ENCODE results near the gene BLOC1S6.

The BLOC1S6 gene

DNA sequence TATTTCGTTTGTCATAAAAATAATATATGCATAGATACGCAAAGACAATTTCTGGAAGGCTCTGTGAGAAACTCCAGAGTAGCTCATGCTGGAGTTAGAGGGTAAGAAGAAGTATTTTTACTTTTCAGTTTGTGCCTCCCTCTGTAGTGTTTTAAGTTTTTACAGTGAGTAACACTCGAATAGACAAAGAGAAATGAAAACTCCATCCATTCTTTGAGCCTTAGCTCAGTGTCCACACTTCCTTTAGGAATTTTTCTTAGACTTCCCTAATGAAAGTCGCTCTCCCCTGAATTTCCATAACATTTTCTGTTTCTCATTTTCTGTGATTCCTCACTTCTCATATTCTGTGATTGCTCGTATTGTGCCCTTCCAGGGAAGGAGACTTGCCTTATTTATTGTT, 2.1 kb downstream of the BLOC1S6 start:
- intact Hi-C loops (cut with DNase I; ENCODE audit: low total_unique reads): loop anchor here (5.0 kb wide), 1 partner anchor 43 kb away; no protein-coding TSS in a partner anchor
- H3K27me3 ChIP-seq: no peaks in the 10 kb centered on the region
- peaks cover 0 to 45% (median 24%) of the 10 kb centered on the region in 4 donors for H3K4me1 ChIP-seq
- no peak overlapping the region for H3K4me3 ChIP-seq
- H3K27ac ChIP-seq: no peak overlapping the region
- peaks cover under 1 to 6% (median 1%) of the 10 kb centered on the region in 3 donors for H3K36me3 ChIP-seq
- no peak for DNase-seq
- TF ChIP-seq, protein P1, sequence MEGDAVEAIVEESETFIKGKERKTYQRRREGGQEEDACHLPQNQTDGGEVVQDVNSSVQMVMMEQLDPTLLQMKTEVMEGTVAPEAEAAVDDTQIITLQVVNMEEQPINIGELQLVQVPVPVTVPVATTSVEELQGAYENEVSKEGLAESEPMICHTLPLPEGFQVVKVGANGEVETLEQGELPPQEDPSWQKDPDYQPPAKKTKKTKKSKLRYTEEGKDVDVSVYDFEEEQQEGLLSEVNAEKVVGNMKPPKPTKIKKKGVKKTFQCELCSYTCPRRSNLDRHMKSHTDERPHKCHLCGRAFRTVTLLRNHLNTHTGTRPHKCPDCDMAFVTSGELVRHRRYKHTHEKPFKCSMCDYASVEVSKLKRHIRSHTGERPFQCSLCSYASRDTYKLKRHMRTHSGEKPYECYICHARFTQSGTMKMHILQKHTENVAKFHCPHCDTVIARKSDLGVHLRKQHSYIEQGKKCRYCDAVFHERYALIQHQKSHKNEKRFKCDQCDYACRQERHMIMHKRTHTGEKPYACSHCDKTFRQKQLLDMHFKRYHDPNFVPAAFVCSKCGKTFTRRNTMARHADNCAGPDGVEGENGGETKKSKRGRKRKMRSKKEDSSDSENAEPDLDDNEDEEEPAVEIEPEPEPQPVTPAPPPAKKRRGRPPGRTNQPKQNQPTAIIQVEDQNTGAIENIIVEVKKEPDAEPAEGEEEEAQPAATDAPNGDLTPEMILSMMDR (IDR thresholded peaks at IDR 0.05): no peak
- H3K9me3 ChIP-seq: no peaks in the 10 kb centered on the region

GRCh38 chr15:45594319-45594718, 7.1 kb downstream of the BLOC1S6 start:
- peaks cover 0 to 22% (median 5%) of the 10 kb centered on the region in 4 donors for H3K4me1 ChIP-seq
- no peaks in the 10 kb centered on the region for H3K9me3 ChIP-seq
- H3K27me3 ChIP-seq: no peaks in the 10 kb centered on the region
- DNase-seq: no peak
- H3K4me3 ChIP-seq: no peak overlapping the region
- H3K27ac ChIP-seq: no peak overlapping the region
- intact Hi-C loops (cut with DNase I; ENCODE audit: low total_unique reads): no loop called here
- TF ChIP-seq, protein P1 (IDR thresholded peaks at IDR 0.05): no peak
- peaks cover 15 to 32% (median 26%) of the 10 kb centered on the region in 3 donors for H3K36me3 ChIP-seq

- intact Hi-C loops (cut with DNase I; ENCODE audit: low total_unique reads): no loop called here
- H3K36me3 ChIP-seq: peaks cover 15 to 32% (median 26%) of the 10 kb centered on the region in 3 donors
- DNase-seq: no peak
- TF ChIP-seq, protein P1 (IDR thresholded peaks at IDR 0.05): no peak
- no peaks in the 10 kb centered on the region for H3K9me3 ChIP-seq
- H3K4me1 ChIP-seq: peaks cover 0 to 16% (median 3%) of the 10 kb centered on the region in 4 donors
- H3K27me3 ChIP-seq: no peaks in the 10 kb centered on the region
- H3K4me3 ChIP-seq: no peak overlapping the region
- no peak overlapping the region for H3K27ac ChIP-seq
Measured at GRCh38 chr15:45594835-45595530, 7.8 kb downstream of the BLOC1S6 start.

GRCh38 chr15:45603881-45604280, 16.7 kb downstream of the BLOC1S6 start:
- no peak overlapping the region for H3K27ac ChIP-seq
- H3K9me3 ChIP-seq: no peaks in the 10 kb centered on the region
- H3K27me3 ChIP-seq: no peaks in the 10 kb centered on the region
- DNase-seq: no peak
- TF ChIP-seq, protein P1 (IDR thresholded peaks at IDR 0.05): no peak
- peaks cover 26 to 32% (median 27%) of the 10 kb centered on the region in 3 donors for H3K36me3 ChIP-seq
- H3K4me3 ChIP-seq: no peak overlapping the region
- intact Hi-C loops (cut with DNase I; ENCODE audit: low total_unique reads): no loop called here
- no peaks in the 10 kb centered on the region for H3K4me1 ChIP-seq

GRCh38 chr15:45604326-45604725, 17.1 kb downstream of the BLOC1S6 start:
- Histone ChIP-seq H3K36me3 (peaks cover 26 to 33% (median 27%) of the 10 kb centered on the region in 3 donors), H3K27ac (no peak overlapping the region), H3K27me3 (no peaks in the 10 kb centered on the region), H3K4me3 (no peak overlapping the region), H3K4me1 (no peaks in the 10 kb centered on the region), H3K9me3 (no peaks in the 10 kb centered on the region)
- no peak for DNase-seq
- TF ChIP-seq, protein P1 (IDR thresholded peaks at IDR 0.05): no peak
- intact Hi-C loops (cut with DNase I; ENCODE audit: low total_unique reads): no loop called here

All from tibial artery (tissue), 4 donors.